Kidney glomerular epithelial cell (primary cell): Measurements from ENCODE around the gene ODC1.
"Not testable (repeated sequence)": the region's sequence is repeated elsewhere in the genome, so short reads cannot be mapped to it uniquely, and the experiment has no call there.

Source experiments
- DNase-seq: peaks from one replicate; lab custom pipeline; 2025; lab: John Stamatoyannopoulos, UW

The ODC1 gene

GRCh38 chr2:10478298-10478625 lies 30.1 kb upstream of the ODC1 start:
- no peak for DNase-seq

DNA sequence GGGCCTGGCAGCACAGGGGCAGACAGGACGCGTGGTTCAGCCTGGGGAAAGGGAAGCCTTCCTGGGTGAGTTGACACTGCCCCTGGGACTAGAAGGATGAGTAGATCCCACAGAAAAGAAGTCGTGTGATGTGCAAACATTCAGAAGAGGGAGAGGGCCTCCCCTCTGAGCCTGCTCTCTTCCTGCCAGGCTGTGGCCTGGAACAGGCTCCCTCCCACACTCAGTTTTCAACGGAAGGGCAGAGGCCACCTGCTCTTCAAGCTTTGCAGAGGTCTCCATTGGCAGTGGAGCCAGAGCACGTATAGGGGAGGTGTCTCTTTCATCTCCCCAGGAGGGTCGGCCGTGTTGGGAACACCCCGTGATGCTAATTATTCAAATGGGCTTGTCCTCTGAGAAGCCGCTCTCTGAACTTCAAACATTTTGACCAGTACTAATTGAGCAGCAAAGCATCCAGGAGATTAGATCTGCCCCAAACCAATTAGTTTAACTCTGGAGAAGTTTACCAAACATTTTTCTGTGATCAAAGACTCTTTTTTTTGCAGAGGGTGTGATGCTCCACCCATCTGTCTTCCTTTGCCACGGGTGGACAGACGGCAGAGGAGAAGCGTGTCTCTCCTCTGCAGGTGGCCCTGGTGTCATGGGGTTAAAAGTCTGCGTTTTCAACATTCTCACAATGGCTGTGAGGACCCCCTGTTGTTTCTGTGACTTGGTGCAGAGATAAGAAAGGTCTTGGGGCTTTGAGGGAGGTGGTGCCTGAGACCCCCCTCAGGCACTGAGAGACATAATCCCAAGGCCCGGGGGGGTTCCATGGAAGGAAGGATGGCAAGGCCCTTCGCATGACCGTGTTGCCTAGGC lies 29.5 kb upstream of the ODC1 start:
- DNase-seq, result peak; percentile 22

DNA sequence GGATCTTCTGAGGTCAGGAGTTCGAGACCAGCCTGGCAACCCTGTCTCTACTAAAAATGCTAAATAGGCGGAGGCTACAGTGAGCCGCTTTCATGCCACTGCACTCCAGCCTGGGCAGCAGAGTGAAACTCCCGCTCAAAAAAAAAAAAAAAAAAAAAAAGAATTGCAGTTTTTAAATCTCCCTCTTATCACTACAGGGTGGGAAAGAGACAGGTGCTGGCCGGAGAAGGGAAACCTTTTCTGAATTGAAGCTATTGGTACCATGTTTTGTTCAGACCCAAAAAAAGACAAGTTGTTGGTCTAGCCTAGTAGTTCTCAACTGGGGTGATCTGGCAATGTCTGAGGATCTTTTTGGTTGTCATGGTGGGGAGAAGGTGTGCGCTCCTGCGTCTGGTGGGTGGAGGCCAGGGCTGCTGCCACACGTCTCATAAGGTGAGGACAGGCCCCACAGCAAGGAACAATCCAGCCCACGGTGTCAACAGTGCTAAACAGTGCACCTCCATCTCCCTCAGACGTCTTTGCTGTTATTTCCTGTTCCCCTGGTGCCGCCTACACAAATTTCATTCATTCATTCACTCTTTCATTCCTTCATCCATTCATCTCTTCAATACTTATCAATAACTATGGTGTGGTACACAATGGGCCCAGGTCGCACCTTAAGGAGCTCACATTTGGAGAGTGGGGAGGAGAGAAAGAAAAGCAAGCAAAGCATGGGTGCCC lies 28.8 kb upstream of the ODC1 start:
- DNase-seq, result no peak

- no peak for DNase-seq
Observed at GRCh38 chr2:10475811-10476660, 27.9 kb upstream of the ODC1 start.

GRCh38 chr2:10475221-10475722 lies 27.1 kb upstream of the ODC1 start:
- no peak for DNase-seq

GRCh38 chr2:10473121-10473756 lies 25.1 kb upstream of the ODC1 start:
- no peak for DNase-seq

DNA sequence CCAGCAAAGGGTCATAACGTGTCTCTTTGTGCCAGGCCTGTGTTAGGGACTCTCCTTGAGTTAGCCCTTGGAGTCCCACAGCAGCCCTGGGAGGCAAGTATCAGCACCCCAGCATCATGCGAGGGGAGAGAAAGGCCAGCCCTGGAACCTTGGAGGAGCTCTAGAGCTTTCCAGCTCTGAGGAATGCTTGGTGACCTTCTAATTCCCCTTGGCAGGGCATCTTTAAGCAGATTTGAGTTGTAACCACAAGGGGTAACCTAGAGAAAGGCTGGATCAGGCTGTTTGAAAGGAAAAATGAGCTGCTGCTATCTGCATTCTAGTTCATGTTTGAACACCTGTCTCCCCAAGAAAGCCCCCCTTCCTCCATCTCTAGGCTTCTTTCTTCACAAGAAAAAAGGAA lies 23.8 kb upstream of the ODC1 start:
- DNase-seq, result no peak

- DNase-seq, result no peak
Observed at GRCh38 chr2:10471046-10471571, 23.0 kb upstream of the ODC1 start.

- no peak for DNase-seq
Observed at GRCh38 chr2:10469955-10470608, 22.0 kb upstream of the ODC1 start.

GRCh38 chr2:10469301-10469700 lies 21.2 kb upstream of the ODC1 start:
- no peak for DNase-seq

- no peak for DNase-seq
Observed at GRCh38 chr2:10467401-10467800, 19.3 kb upstream of the ODC1 start.

DNA sequence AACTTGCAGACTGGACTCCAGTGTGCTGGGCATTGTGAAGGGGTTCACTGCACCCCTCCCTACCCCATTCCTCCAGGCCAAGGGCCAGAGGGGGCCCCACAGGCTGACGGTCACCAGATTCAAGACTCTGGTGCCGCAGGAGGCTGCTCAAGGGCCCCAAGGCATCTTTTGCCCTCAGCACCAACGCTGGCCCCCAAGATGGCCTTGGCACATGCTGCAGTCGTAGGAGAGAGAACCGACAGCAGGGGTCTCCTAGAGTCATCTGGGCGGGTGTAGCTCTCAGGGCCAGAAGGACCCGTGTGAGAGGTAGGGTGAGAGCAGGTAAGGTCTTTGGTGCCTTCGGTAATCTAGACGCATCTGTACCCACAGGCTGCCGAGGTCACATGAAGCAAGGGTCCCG lies 18.7 kb upstream of the ODC1 start:
- no peak for DNase-seq

GRCh38 chr2:10465910-10466309 lies 17.8 kb upstream of the ODC1 start:
- no peak for DNase-seq

DNA sequence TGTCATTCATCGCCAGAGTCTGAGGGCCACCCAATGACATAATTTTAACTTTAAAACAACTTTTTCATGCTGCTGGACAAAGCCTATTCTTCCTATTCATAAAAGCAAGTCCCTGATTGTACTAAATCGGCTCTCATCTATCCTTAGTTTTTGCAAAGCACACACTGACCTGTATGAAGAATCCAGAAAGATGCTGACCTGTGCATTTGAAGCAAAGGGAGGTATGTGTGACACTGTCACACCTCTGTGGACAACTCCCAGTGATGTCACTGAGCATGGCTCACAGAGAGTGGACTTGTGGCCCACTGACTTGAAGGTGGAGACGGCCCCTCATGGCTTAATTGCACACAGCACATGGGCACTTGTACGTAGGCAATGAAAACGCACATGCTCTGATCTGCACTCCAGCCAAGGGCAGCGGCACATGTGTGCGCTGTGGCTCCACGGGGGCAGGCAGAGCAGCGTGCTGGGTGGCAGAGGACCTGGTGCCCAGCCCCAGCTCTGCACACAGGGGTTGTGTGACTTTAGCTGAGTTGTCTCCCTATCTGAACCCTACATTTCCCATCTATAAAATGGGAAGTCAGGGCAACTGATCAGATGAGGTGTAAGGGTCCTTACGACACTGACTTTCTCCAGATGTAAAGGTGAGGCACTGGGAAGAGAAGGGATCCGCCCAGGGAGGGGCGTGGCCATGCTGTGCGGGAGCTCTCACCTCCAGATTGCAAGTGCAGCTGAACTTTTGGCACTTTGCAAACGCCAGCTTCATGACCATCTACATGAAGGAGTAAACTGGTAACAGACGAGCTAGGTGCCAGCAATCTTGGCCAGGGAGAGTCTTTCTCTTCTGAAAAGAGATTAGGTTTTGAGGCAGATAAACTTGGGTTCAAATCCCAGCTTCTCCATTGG lies 14.3 kb upstream of the ODC1 start:
- DNase-seq, result no peak

GRCh38 chr2:10460366-10460796 lies 12.3 kb upstream of the ODC1 start:
- DNase-seq, result no peak

- no peak for DNase-seq
Observed at GRCh38 chr2:10457846-10458598, 9.9 kb upstream of the ODC1 start.

GRCh38 chr2:10457195-10457594 lies 9.1 kb upstream of the ODC1 start:
- DNase-seq, result not testable (repeated sequence)

DNA sequence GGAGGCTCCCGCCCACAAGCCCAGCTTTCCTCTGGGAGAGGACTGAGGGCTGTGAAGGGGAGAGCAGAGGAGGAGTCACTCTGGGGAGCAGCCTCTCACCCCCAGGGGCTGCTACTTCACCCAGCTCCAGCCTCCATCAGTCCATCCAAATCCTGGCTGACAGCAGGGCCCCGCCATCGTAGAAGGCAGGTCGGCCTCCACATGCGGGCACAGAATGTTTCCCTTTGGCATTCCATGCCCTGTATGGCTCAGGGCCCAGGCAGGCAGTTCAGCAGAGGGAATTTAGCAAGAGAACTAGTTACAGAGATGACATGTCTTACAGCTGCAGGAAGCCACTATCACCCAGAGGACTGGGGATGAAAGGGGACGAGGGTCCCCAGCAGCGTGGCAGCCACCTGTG lies 6.4 kb upstream of the ODC1 start:
- no peak for DNase-seq

GRCh38 chr2:10453905-10454298 lies 5.8 kb upstream of the ODC1 start:
- no peak for DNase-seq
